ENCODE results near the gene LHFPL3.

The LHFPL3 gene

GRCh38 chr7:104838537-104839299 is 510.3 kb downstream of the LHFPL3 start:
- no peak overlapping the region for H3K4me3 ChIP-seq (ENCODE audit: low read depth in 1 of 2, low read length in 1 of 2)
- TF ChIP-seq CTCF (IDR thresholded peaks at IDR 0.05): no peak
- H3K9me3 ChIP-seq: no peaks in the 10 kb centered on the region
- H3K36me3 ChIP-seq: no peaks in the 10 kb centered on the region
- H3K4me1 ChIP-seq (ENCODE audit: control insufficient read depth in 1 of 2, insufficient read depth in 1 of 2, low read depth in 1 of 2, low read length in 1 of 2): no peaks in the 10 kb centered on the region
- H3K27me3 ChIP-seq: peaks cover 10% of the 10 kb centered on the region
- no peak overlapping the region for H3K27ac ChIP-seq

- TF ChIP-seq CTCF (IDR thresholded peaks at IDR 0.05): no peak
- no peak overlapping the region for H3K4me3 ChIP-seq (ENCODE audit: low read depth in 1 of 2, low read length in 1 of 2)
Observed at GRCh38 chr7:104839842-104840241, 511.4 kb downstream of the LHFPL3 start.

GRCh38 chr7:104841798-104842197 is 513.4 kb downstream of the LHFPL3 start:
- peaks cover 39% of the 10 kb centered on the region for H3K27me3 ChIP-seq
- H3K4me3 ChIP-seq (ENCODE audit: low read depth in 1 of 2, low read length in 1 of 2): no peak overlapping the region
- H3K4me1 ChIP-seq (ENCODE audit: control insufficient read depth in 1 of 2, insufficient read depth in 1 of 2, low read depth in 1 of 2, low read length in 1 of 2): no peaks in the 10 kb centered on the region
- H3K36me3 ChIP-seq: no peaks in the 10 kb centered on the region
- no peaks in the 10 kb centered on the region for H3K9me3 ChIP-seq
- H3K27ac ChIP-seq: no peak overlapping the region
- no peak for TF ChIP-seq CTCF (IDR thresholded peaks at IDR 0.05)

More at GRCh38 chr7:104839842-104840241, 511.4 kb downstream of the LHFPL3 start:
- Histone ChIP-seq H3K27ac (no peak overlapping the region), H3K9me3 (no peaks in the 10 kb centered on the region), H3K36me3 (no peaks in the 10 kb centered on the region), H3K27me3 (peaks cover 21% of the 10 kb centered on the region), H3K4me1 (ENCODE audit: control insufficient read depth in 1 of 2, insufficient read depth in 1 of 2, low read depth in 1 of 2, low read length in 1 of 2) (no peaks in the 10 kb centered on the region)

- no peak overlapping the region for H3K4me3 ChIP-seq (ENCODE audit: low read depth in 1 of 2, low read length in 1 of 2)
- no peak for TF ChIP-seq CTCF (IDR thresholded peaks at IDR 0.05)
Observed at GRCh38 chr7:104843198-104843597, 514.8 kb downstream of the LHFPL3 start.

GRCh38 chr7:104845557-104845956 is 517.2 kb downstream of the LHFPL3 start:
- Histone ChIP-seq H3K27ac (no peak overlapping the region), H3K4me1 (ENCODE audit: control insufficient read depth in 1 of 2, insufficient read depth in 1 of 2, low read depth in 1 of 2, low read length in 1 of 2) (no peaks in the 10 kb centered on the region), H3K4me3 (ENCODE audit: low read depth in 1 of 2, low read length in 1 of 2) (no peak overlapping the region), H3K9me3 (no peaks in the 10 kb centered on the region), H3K27me3 (peaks cover 37% of the 10 kb centered on the region), H3K36me3 (no peaks in the 10 kb centered on the region)
- no peak for TF ChIP-seq CTCF (IDR thresholded peaks at IDR 0.05)

More at GRCh38 chr7:104843198-104843597, 514.8 kb downstream of the LHFPL3 start:
- Histone ChIP-seq H3K36me3 (no peaks in the 10 kb centered on the region), H3K4me1 (ENCODE audit: control insufficient read depth in 1 of 2, insufficient read depth in 1 of 2, low read depth in 1 of 2, low read length in 1 of 2) (no peaks in the 10 kb centered on the region), H3K27ac (no peak overlapping the region), H3K9me3 (no peaks in the 10 kb centered on the region), H3K27me3 (peaks cover 43% of the 10 kb centered on the region)

Data from neutrophil (primary cell).